Measurements from ENCODE around the gene EFCAB13.
"Not testable (repeated sequence)": the region's sequence is repeated elsewhere in the genome, so short reads cannot be mapped to it uniquely, and the experiment has no call there.

The EFCAB13 gene

GRCh38 chr17:47373002-47373401 is 49.2 kb downstream of the EFCAB13 start:
- Histone ChIP-seq H3K9me3 (ENCODE audit: low read length) (peaks cover 2% of the 10 kb centered on the region), H3K27me3 (ENCODE audit: insufficient read depth, low read length) (no peaks in the 10 kb centered on the region), H2AFZ (ENCODE audit: low read depth, low read length) (no peak overlapping the region), H3K4me3 (ENCODE audit: low read length) (no peak overlapping the region), H3K36me3 (ENCODE audit: insufficient read depth, low read length) (no peaks in the 10 kb centered on the region), H3K4me1 (ENCODE audit: insufficient read depth, low read length) (no peaks in the 10 kb centered on the region)

GRCh38 chr17:47376247-47376646 is 52.5 kb downstream of the EFCAB13 start:
- H3K4me1 ChIP-seq (ENCODE audit: insufficient read depth, low read length) = no peaks in the 10 kb centered on the region
- H3K36me3 ChIP-seq (ENCODE audit: insufficient read depth, low read length) = no peaks in the 10 kb centered on the region
- H3K9me3 ChIP-seq (ENCODE audit: low read length) = peaks cover 2% of the 10 kb centered on the region
- H3K4me3 ChIP-seq (ENCODE audit: low read length) = no peak overlapping the region
- H2AFZ ChIP-seq (ENCODE audit: low read depth, low read length) = no peak overlapping the region
- no peaks in the 10 kb centered on the region for H3K27me3 ChIP-seq (ENCODE audit: insufficient read depth, low read length)

- Histone ChIP-seq H3K4me1 (ENCODE audit: insufficient read depth, low read length) (no peaks in the 10 kb centered on the region), H3K9me3 (ENCODE audit: low read length) (peaks cover 8% of the 10 kb centered on the region), H3K27me3 (ENCODE audit: insufficient read depth, low read length) (no peaks in the 10 kb centered on the region), H2AFZ (ENCODE audit: low read depth, low read length) (no peak overlapping the region), H3K36me3 (ENCODE audit: insufficient read depth, low read length) (no peaks in the 10 kb centered on the region), H3K4me3 (ENCODE audit: low read length) (no peak overlapping the region)
Observed at GRCh38 chr17:47388825-47389224, 65.1 kb downstream of the EFCAB13 start.

GRCh38 chr17:47397532-47398128 is 73.9 kb downstream of the EFCAB13 start:
- H3K9me3 ChIP-seq (ENCODE audit: low read length); H3K4me1 ChIP-seq (ENCODE audit: insufficient read depth, low read length); H3K27me3 ChIP-seq (ENCODE audit: insufficient read depth, low read length); H3K36me3 ChIP-seq (ENCODE audit: insufficient read depth, low read length); H3K4me3 ChIP-seq (ENCODE audit: low read length); H2AFZ ChIP-seq (ENCODE audit: low read depth, low read length): not testable (repeated sequence)

GRCh38 chr17:47400333-47400732 is 76.6 kb downstream of the EFCAB13 start:
- no peak overlapping the region for H2AFZ ChIP-seq (ENCODE audit: low read depth, low read length)
- no peak overlapping the region for H3K4me3 ChIP-seq (ENCODE audit: low read length)
- no peaks in the 10 kb centered on the region for H3K4me1 ChIP-seq (ENCODE audit: insufficient read depth, low read length)
- no peaks in the 10 kb centered on the region for H3K36me3 ChIP-seq (ENCODE audit: insufficient read depth, low read length)
- no peaks in the 10 kb centered on the region for H3K27me3 ChIP-seq (ENCODE audit: insufficient read depth, low read length)
- no peaks in the 10 kb centered on the region for H3K9me3 ChIP-seq (ENCODE audit: low read length)

GRCh38 chr17:47401100-47401499 is 77.3 kb downstream of the EFCAB13 start:
- Histone ChIP-seq H3K4me1 (ENCODE audit: insufficient read depth, low read length) (no peaks in the 10 kb centered on the region), H3K9me3 (ENCODE audit: low read length) (no peaks in the 10 kb centered on the region), H2AFZ (ENCODE audit: low read depth, low read length) (no peak overlapping the region), H3K36me3 (ENCODE audit: insufficient read depth, low read length) (no peaks in the 10 kb centered on the region), H3K27me3 (ENCODE audit: insufficient read depth, low read length) (no peaks in the 10 kb centered on the region), H3K4me3 (ENCODE audit: low read length) (no peak overlapping the region)

- no peak overlapping the region for H3K4me3 ChIP-seq (ENCODE audit: low read length)
- no peaks in the 10 kb centered on the region for H3K36me3 ChIP-seq (ENCODE audit: insufficient read depth, low read length)
- H3K4me1 ChIP-seq (ENCODE audit: insufficient read depth, low read length) = no peaks in the 10 kb centered on the region
- no peaks in the 10 kb centered on the region for H3K27me3 ChIP-seq (ENCODE audit: insufficient read depth, low read length)
- H2AFZ ChIP-seq (ENCODE audit: low read depth, low read length) = no peak overlapping the region
- H3K9me3 ChIP-seq (ENCODE audit: low read length) = no peaks in the 10 kb centered on the region
Observed at GRCh38 chr17:47404006-47404405, 80.3 kb downstream of the EFCAB13 start.

GRCh38 chr17:47404875-47405274 is 81.1 kb downstream of the EFCAB13 start:
- Histone ChIP-seq H3K27me3 (ENCODE audit: insufficient read depth, low read length) (no peaks in the 10 kb centered on the region), H3K4me3 (ENCODE audit: low read length) (no peak overlapping the region), H2AFZ (ENCODE audit: low read depth, low read length) (no peak overlapping the region), H3K36me3 (ENCODE audit: insufficient read depth, low read length) (no peaks in the 10 kb centered on the region), H3K4me1 (ENCODE audit: insufficient read depth, low read length) (no peaks in the 10 kb centered on the region), H3K9me3 (ENCODE audit: low read length) (no peaks in the 10 kb centered on the region)

GRCh38 chr17:47413872-47414271 is 90.1 kb downstream of the EFCAB13 start:
- H2AFZ ChIP-seq (ENCODE audit: low read depth, low read length) = no peak overlapping the region
- no peaks in the 10 kb centered on the region for H3K36me3 ChIP-seq (ENCODE audit: insufficient read depth, low read length)
- H3K27me3 ChIP-seq (ENCODE audit: insufficient read depth, low read length) = no peaks in the 10 kb centered on the region
- H3K9me3 ChIP-seq (ENCODE audit: low read length) = no peaks in the 10 kb centered on the region
- H3K4me3 ChIP-seq (ENCODE audit: low read length) = no peak overlapping the region
- no peaks in the 10 kb centered on the region for H3K4me1 ChIP-seq (ENCODE audit: insufficient read depth, low read length)

- no peaks in the 10 kb centered on the region for H3K9me3 ChIP-seq (ENCODE audit: low read length)
- no peak overlapping the region for H3K4me3 ChIP-seq (ENCODE audit: low read length)
- no peaks in the 10 kb centered on the region for H3K27me3 ChIP-seq (ENCODE audit: insufficient read depth, low read length)
- no peaks in the 10 kb centered on the region for H3K36me3 ChIP-seq (ENCODE audit: insufficient read depth, low read length)
- no peaks in the 10 kb centered on the region for H3K4me1 ChIP-seq (ENCODE audit: insufficient read depth, low read length)
- H2AFZ ChIP-seq (ENCODE audit: low read depth, low read length) = no peak overlapping the region
Observed at GRCh38 chr17:47414612-47415011, 90.9 kb downstream of the EFCAB13 start.

- Histone ChIP-seq H3K4me3 (ENCODE audit: low read length) (no peak overlapping the region), H2AFZ (ENCODE audit: low read depth, low read length) (no peak overlapping the region), H3K9me3 (ENCODE audit: low read length) (peaks cover 9% of the 10 kb centered on the region), H3K36me3 (ENCODE audit: insufficient read depth, low read length) (peaks cover 5% of the 10 kb centered on the region), H3K4me1 (ENCODE audit: insufficient read depth, low read length) (no peaks in the 10 kb centered on the region), H3K27me3 (ENCODE audit: insufficient read depth, low read length) (no peaks in the 10 kb centered on the region)
Observed at GRCh38 chr17:47423406-47424295, 99.9 kb downstream of the EFCAB13 start.

- not testable (repeated sequence) for H2AFZ ChIP-seq (ENCODE audit: low read depth, low read length); H3K4me3 ChIP-seq (ENCODE audit: low read length); H3K27me3 ChIP-seq (ENCODE audit: insufficient read depth, low read length); H3K36me3 ChIP-seq (ENCODE audit: insufficient read depth, low read length); H3K4me1 ChIP-seq (ENCODE audit: insufficient read depth, low read length); H3K9me3 ChIP-seq (ENCODE audit: low read length)
Observed at GRCh38 chr17:47425233-47425632, 101.5 kb downstream of the EFCAB13 start.

GRCh38 chr17:47425887-47426635 is 102.3 kb downstream of the EFCAB13 start:
- not testable (repeated sequence) for H3K9me3 ChIP-seq (ENCODE audit: low read length); H3K36me3 ChIP-seq (ENCODE audit: insufficient read depth, low read length); H3K27me3 ChIP-seq (ENCODE audit: insufficient read depth, low read length); H2AFZ ChIP-seq (ENCODE audit: low read depth, low read length); H3K4me1 ChIP-seq (ENCODE audit: insufficient read depth, low read length); H3K4me3 ChIP-seq (ENCODE audit: low read length)

Measured in neuron (in vitro differentiated cells).